Measurements from ENCODE around the gene TDRD10. TPM values are rescaled to one million over a fixed set of nuclear protein-coding genes. Genes with fewer than 3 reads are reported as not detected.

TDRD10 gene
- total RNA-seq, 1 donor from 2014 or later = 0.31 TPM

- H3K4me1 Mint-ChIP-seq = peaks cover 33% of the 10 kb centered on the region
Observed at GRCh38 chr1:154557939-154558719, 56.1 kb downstream of the TDRD10 start, which contains the start of gene UBE2Q1. Gene UBE2Q1 (minus strand): TSS chr1:154558662. CDS start chr1:154558553, 109 bp downstream.

GRCh38 chr1:154558720-154559465, 56.9 kb downstream of the TDRD10 start:
- no peak for TF ChIP-seq CTCF (IDR thresholded peaks at IDR 0.05; ENCODE audit: unreplicated experiment)

More at GRCh38 chr1:154557939-154558719, 56.1 kb downstream of the TDRD10 start, which contains the start of gene UBE2Q1:
- H3K4me3 Mint-ChIP-seq = peak within 1 kb of the TSS; percentile 88
- no peak for TF ChIP-seq CTCF (IDR thresholded peaks at IDR 0.05; ENCODE audit: unreplicated experiment)
- peaks cover 14% of the 10 kb centered on the region for H3K36me3 Mint-ChIP-seq
- DNase-seq (ENCODE audit: low spot score in 2 of 2, unreplicated experiment in 2 of 2) = peak; percentile 43 to 58
- peak within 1 kb of the TSS; percentile 99 for H3K27ac Mint-ChIP-seq
- no peaks in the 10 kb centered on the region for H3K27me3 Mint-ChIP-seq (ENCODE audit: low read depth)
- no peaks in the 10 kb centered on the region for H3K9me3 Mint-ChIP-seq

GRCh38 chr1:154559466-154560044, 57.5 kb downstream of the TDRD10 start:
- peaks cover 33% of the 10 kb centered on the region for H3K4me1 Mint-ChIP-seq
- H3K9me3 Mint-ChIP-seq = no peaks in the 10 kb centered on the region
- DNase-seq (ENCODE audit: low spot score in 2 of 2, unreplicated experiment in 2 of 2) = peak; percentile 71 to 86
- H3K36me3 Mint-ChIP-seq = peaks cover 6% of the 10 kb centered on the region
- TF ChIP-seq CTCF (IDR thresholded peaks at IDR 0.05; ENCODE audit: unreplicated experiment) = peak; percentile 82
- H3K4me3 Mint-ChIP-seq = peak overlapping the region; percentile 79
- H3K27ac Mint-ChIP-seq = peak overlapping the region; percentile 99
- H3K27me3 Mint-ChIP-seq (ENCODE audit: low read depth) = peaks cover 2% of the 10 kb centered on the region

More at GRCh38 chr1:154558720-154559465, 56.9 kb downstream of the TDRD10 start:
- H3K27me3 Mint-ChIP-seq (ENCODE audit: low read depth) = peaks cover under 1% of the 10 kb centered on the region
- peak overlapping the region; percentile 99 for H3K27ac Mint-ChIP-seq
- peaks cover 7% of the 10 kb centered on the region for H3K36me3 Mint-ChIP-seq
- no peaks in the 10 kb centered on the region for H3K9me3 Mint-ChIP-seq
- peaks cover 33% of the 10 kb centered on the region for H3K4me1 Mint-ChIP-seq
- peak; percentile 98 to 99 for DNase-seq (ENCODE audit: low spot score in 2 of 2, unreplicated experiment in 2 of 2)
- H3K4me3 Mint-ChIP-seq = peak overlapping the region; percentile 79

DNA sequence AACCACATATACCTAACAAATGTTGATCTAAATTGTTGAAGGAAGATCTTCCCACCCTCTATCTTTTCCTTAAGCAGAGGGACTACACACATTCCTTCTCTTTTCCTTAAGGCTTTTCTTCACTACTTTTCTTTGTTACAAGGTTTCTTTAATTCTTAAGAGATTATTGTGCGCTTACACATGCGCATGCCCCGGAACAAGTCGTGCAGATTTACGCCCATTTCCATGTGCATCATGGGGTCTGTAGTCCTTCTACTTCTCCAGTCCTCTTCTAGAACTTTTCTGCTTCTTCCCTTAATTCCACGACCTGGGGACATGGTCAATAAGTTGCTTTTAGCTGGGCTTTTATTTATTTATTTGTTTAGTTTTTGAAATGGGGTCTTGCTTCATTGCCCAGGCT, 63.9 kb downstream of the TDRD10 start:
- Mint-ChIP-seq H3K4me3 (no peak overlapping the region), H3K36me3 (no peaks in the 10 kb centered on the region), H3K27ac (no peak overlapping the region), H3K4me1 (peaks cover 8% of the 10 kb centered on the region), H3K9me3 (no peaks in the 10 kb centered on the region), H3K27me3 (ENCODE audit: low read depth) (peaks cover 62% of the 10 kb centered on the region)
- DNase-seq (ENCODE audit: low spot score in 2 of 2, unreplicated experiment in 2 of 2) = no peak
- TF ChIP-seq CTCF (IDR thresholded peaks at IDR 0.05; ENCODE audit: unreplicated experiment) = no peak

- peak; percentile 82 to 93 for DNase-seq (ENCODE audit: low spot score in 2 of 2, unreplicated experiment in 2 of 2)
- TF ChIP-seq CTCF (IDR thresholded peaks at IDR 0.05; ENCODE audit: unreplicated experiment) = no peak
- Mint-ChIP-seq H3K9me3 (no peaks in the 10 kb centered on the region), H3K36me3 (no peaks in the 10 kb centered on the region), H3K27me3 (ENCODE audit: low read depth) (peaks cover 70% of the 10 kb centered on the region), H3K4me3 (peak within 1 kb of the TSS; percentile 53), H3K27ac (no peak within 1 kb of the TSS), H3K4me1 (peaks cover 8% of the 10 kb centered on the region)
Observed at GRCh38 chr1:154567386-154568156, 65.6 kb downstream of the TDRD10 start, which contains the start of gene CHRNB2. Gene CHRNB2 (plus strand): TSS chr1:154567778. CDS start chr1:154568045, 267 bp downstream.
